ENCODE measurements around the gene PRDX6.

- TF ChIP-seq POLR2AphosphoS5 (IDR thresholded peaks at IDR 0.05; ENCODE audit: low read depth, low read length), result no peak
- TF ChIP-seq REST (IDR thresholded peaks at IDR 0.05; ENCODE audit: insufficient read depth in 1 of 2, low read depth in 2 of 2, low read length in 2 of 2), result no peak
- TF ChIP-seq TAF1 (IDR thresholded peaks at IDR 0.05; ENCODE audit: borderline replicate concordance, insufficient read depth, low read length), result no peak
These were observed 53.9 kb downstream of the PRDX6 start for GRCh38 chr1:173530795-173531693.
